BLaER1 treated with 17β-estradiol and CSF1 and Interleukin-3, amounts not matched to agents 10 nM and 100 nM (cell line): ENCODE results near the gene IL17REL.

ENCODE experiments used
- H3K27ac ChIP-seq, 11 experiments: shearing (Covaris generic); formaldehyde crosslinking; 2 replicates each; pipeline ENCODE4 v1.8.1; 2022
- H3K27me3 ChIP-seq, 11 experiments: shearing (Covaris generic); formaldehyde crosslinking; 2 replicates each; pipeline ENCODE4 v1.8.1; 2022
- H3K36me3 ChIP-seq, 11 experiments: shearing (Covaris generic); formaldehyde crosslinking; 2 replicates each; pipeline ENCODE4 v1.8.1; 2022
- H3K4me1 ChIP-seq, 10 experiments: shearing (Covaris generic); formaldehyde crosslinking; 2 replicates each; pipeline ENCODE4 v1.8.1; 2022
- H3K4me2 ChIP-seq, 11 experiments: shearing (Covaris generic); formaldehyde crosslinking; 2 replicates each; pipeline ENCODE4 v1.8.1; 2022
- H3K4me3 ChIP-seq, 10 experiments: shearing (Covaris generic); formaldehyde crosslinking; 2 replicates each; pipeline ENCODE4 v1.8.1; 2022
- H3K9ac ChIP-seq, 11 experiments: shearing (Covaris generic); formaldehyde crosslinking; 2 replicates each; pipeline ENCODE4 v1.8.1; 2022
- H3K9me3 ChIP-seq, 11 experiments: shearing (Covaris generic); formaldehyde crosslinking; replicated peaks in 1 of 11; 2 replicates each; pipeline ENCODE4 v1.8.1; 2022
- H4K20me1 ChIP-seq, 11 experiments: shearing (Covaris generic); formaldehyde crosslinking; 2 replicates each; pipeline ENCODE4 v1.8.1; 2022
- Cebpa-rat ChIP-seq, 11 experiments: shearing (Covaris generic); IDR thresholded peaks; 2 replicates each; pipeline ENCODE4 v1.8.1; 2022

IL17REL gene

DNA sequence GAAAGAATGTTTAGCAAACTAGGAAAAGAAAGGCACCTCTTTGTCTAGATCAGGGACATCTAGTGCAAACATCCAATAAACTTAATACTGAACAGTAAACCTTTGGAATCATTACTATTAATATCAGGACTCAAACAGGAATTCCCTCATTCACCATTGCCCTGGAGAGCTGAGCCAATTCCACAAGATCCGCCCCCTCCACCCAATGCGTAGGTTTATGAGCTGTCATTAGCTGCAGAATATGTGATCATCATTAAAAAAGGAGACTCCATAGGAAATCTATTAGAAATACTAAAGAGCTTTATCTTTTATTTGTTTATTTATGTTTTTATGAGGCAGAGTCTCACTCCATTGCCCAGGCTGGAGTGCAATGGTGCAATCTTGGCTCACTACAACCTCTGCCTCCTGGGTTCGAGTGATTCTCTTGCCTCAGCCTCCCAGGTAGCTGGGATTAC is 5.5 kb downstream of the IL17REL start:
- Histone ChIP-seq H3K4me3 (no peak overlapping the region), H4K20me1 (peaks cover 0 to 8% (median 0%) of the 10 kb centered on the region in 11 experiments; a peak in 5 of 22 replicates), H3K4me2 (no peak overlapping the region), H3K4me1 (peaks cover 0 to 6% (median 0%) of the 10 kb centered on the region in 10 experiments; a peak in 2 of 20 replicates), H3K27me3 (peaks cover 24 to 29% (median 25%) of the 10 kb centered on the region in 11 experiments), H3K27ac (no peak overlapping the region), H3K9me3 (no peaks in the 10 kb centered on the region), H3K9ac (no peak overlapping the region), H3K36me3 (no peaks in the 10 kb centered on the region)
- no peak for TF ChIP-seq Cebpa-rat (IDR thresholded peaks at IDR 0.05)

DNA sequence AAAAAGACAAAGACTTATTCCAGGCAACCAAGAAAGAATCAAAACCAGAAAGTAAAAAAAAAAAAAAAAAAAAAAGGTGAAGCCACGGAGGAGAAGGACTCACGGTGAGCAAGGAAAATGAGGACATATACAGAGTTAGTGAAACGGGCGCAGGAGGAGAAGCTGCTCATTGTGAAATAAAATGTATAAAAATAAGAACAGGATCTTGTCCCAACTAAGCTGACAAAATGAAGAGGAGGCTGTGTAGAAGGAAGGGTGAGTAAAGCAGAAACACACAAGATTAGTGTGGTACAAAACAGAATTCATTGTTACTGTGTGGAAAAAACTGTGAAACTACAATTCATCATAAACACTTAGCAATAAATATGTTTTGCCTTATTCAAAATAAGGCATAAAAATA is 7.6 kb downstream of the IL17REL start:
- H3K27me3 ChIP-seq = peaks cover 3 to 7% (median 4%) of the 10 kb centered on the region in 11 experiments
- no peak overlapping the region for H3K9ac ChIP-seq
- H3K27ac ChIP-seq = no peak overlapping the region
- H3K4me3 ChIP-seq = no peak overlapping the region
- no peaks in the 10 kb centered on the region for H3K9me3 ChIP-seq
- no peaks in the 10 kb centered on the region for H3K36me3 ChIP-seq
- peaks cover 0 to 10% (median 0%) of the 10 kb centered on the region in 10 experiments; a peak in 3 of 20 replicates for H3K4me1 ChIP-seq
- TF ChIP-seq Cebpa-rat (IDR thresholded peaks at IDR 0.05) = no peak
- H4K20me1 ChIP-seq = no peaks in the 10 kb centered on the region; a peak in 2 of 22 replicates
- H3K4me2 ChIP-seq = no peak overlapping the region

DNA sequence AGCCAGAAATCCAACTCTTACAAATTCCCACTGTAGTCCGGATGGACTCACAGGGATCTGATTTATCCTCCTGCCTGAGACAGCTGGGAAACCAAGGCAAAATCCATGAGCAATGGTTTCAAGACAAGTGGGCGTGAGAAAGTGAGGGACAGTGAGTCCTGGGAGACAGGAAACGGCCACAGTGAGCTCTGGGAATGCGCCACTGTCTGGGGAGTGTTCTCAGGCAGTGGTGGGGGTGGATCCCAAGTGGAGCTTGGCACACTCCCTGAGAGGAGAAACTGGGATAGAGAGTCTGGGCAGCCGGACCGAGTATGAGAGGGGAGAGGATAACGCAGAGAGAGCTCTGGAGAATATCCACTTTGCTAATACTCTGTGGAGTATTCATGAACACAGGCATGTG is 9.8 kb downstream of the IL17REL start:
- Histone ChIP-seq H3K4me2 (no peak overlapping the region), H4K20me1 (no peaks in the 10 kb centered on the region; a peak in 1 of 22 replicates), H3K36me3 (no peaks in the 10 kb centered on the region), H3K4me3 (no peak overlapping the region), H3K4me1 (peaks cover 0 to 6% (median 0%) of the 10 kb centered on the region in 10 experiments; a peak in 2 of 20 replicates), H3K9me3 (no peaks in the 10 kb centered on the region), H3K9ac (no peak overlapping the region), H3K27me3 (peaks cover 0 to 3% (median 0%) of the 10 kb centered on the region in 11 experiments; a peak in 1 of 22 replicates), H3K27ac (no peak overlapping the region)
- TF ChIP-seq Cebpa-rat (IDR thresholded peaks at IDR 0.05) = no peak

DNA sequence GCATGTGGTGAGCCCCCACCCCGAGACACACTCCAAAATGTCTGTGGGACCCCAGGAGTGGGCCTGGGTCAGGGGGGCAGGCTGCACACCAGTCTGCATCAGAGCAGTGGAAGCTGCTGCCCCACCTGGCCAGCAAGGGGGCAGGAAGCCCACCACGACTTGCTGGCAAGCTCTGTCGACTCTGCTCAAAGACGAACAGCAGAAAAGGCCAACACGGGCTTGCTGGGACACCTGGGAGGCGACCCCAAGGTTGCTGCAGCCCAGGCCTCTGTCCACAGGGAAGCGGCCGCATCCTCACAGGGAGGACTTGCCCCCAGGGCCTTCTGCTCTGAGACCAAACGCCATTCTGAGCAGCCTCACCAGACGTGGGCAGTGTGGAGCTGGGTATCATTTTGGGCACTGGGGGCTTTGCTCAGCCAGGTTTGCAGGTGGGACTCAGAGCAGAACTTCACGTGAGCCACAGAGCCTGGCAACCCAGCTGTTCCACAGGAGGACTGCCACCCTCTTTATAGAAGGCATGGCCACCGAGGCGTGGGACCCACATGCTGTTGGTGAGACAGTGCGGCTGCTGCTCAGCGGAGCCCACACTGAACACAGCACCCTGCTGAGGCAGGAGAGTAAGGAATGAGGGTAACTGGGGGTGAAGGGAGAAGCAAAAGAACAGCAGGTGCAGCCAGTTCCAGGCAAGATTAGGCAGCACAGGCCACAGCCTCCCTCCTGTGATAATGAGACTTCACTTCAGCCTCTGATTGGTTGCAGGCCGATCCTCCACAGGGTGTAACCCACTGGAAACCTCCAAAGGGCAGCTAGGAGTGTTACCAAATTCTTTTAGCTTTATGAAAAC is 11.0 kb downstream of the IL17REL start:
- no peak overlapping the region for H3K9ac ChIP-seq
- H3K36me3 ChIP-seq = no peaks in the 10 kb centered on the region
- H3K9me3 ChIP-seq = no peaks in the 10 kb centered on the region
- TF ChIP-seq Cebpa-rat (IDR thresholded peaks at IDR 0.05) = no peak
- H4K20me1 ChIP-seq = no peaks in the 10 kb centered on the region; a peak in 1 of 22 replicates
- peaks cover 0 to 3% (median 0%) of the 10 kb centered on the region in 11 experiments; a peak in 1 of 22 replicates for H3K27me3 ChIP-seq
- H3K27ac ChIP-seq = no peak overlapping the region
- peaks cover 0 to 6% (median 2%) of the 10 kb centered on the region in 10 experiments; a peak in 4 of 20 replicates for H3K4me1 ChIP-seq
- H3K4me3 ChIP-seq = no peak overlapping the region
- H3K4me2 ChIP-seq = no peak overlapping the region

DNA sequence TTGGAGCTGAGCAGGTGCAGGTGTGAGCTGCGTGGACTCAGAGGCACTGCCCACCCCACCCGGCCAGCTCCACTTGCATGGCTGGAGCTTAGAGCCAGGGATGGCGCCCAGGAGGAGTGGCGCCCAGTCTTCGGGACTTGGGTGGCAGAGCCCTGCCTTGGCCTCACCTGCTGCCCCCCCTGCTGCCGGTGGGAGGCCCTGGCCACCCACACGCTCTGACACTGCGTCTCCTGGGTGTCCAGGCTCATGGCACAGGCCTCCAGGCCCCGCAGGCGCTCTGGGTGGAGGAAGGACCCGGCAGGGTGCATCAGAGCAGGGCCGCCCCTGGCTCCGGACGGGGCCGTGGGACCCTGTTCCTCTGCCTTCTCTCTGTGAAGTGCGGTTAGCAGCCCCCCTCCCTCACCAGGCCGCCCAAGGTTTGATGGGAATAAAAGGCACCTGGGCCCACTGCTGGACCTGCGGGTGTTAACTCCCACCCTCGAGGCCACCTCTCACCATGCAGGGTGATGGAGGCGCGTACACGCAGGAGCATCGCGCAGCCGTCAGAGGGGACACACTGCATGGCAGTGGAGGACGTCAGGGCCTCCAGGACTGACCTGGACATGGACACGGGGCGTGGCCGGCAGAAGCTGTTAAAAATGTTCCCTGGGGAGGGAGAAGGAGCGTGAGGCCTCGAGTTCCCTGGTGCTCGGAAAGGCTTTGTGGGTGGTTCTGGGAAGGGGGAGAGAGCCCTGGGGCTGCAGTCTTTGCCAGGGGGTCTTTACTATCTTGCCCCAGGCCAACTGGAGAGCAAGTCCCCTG is 11.8 kb downstream of the IL17REL start:
- TF ChIP-seq Cebpa-rat (IDR thresholded peaks at IDR 0.05) = no peak
- Histone ChIP-seq H3K9me3 (no peaks in the 10 kb centered on the region), H3K27me3 (peaks cover 0 to 3% (median 0%) of the 10 kb centered on the region in 11 experiments; a peak in 1 of 22 replicates), H4K20me1 (no peaks in the 10 kb centered on the region; a peak in 1 of 22 replicates), H3K36me3 (no peaks in the 10 kb centered on the region), H3K4me2 (no peak overlapping the region), H3K4me3 (no peak overlapping the region), H3K9ac (no peak overlapping the region), H3K4me1 (peaks cover 0 to 6% (median 4%) of the 10 kb centered on the region in 10 experiments; a peak in 4 of 20 replicates), H3K27ac (no peak overlapping the region)

GRCh38 chr22:49999946-50000586 is 12.5 kb downstream of the IL17REL start:
- no peaks in the 10 kb centered on the region for H3K9me3 ChIP-seq
- no peak overlapping the region for H3K4me2 ChIP-seq
- no peak overlapping the region for H3K9ac ChIP-seq
- H3K27me3 ChIP-seq = peaks cover 0 to 3% (median 0%) of the 10 kb centered on the region in 11 experiments; a peak in 1 of 22 replicates
- no peak for TF ChIP-seq Cebpa-rat (IDR thresholded peaks at IDR 0.05)
- no peaks in the 10 kb centered on the region for H3K36me3 ChIP-seq
- no peak overlapping the region for H3K27ac ChIP-seq
- no peak overlapping the region for H3K4me3 ChIP-seq
- no peaks in the 10 kb centered on the region; a peak in 1 of 22 replicates for H4K20me1 ChIP-seq
- H3K4me1 ChIP-seq = peaks cover 0 to 6% (median 2%) of the 10 kb centered on the region in 10 experiments; a peak in 4 of 20 replicates

DNA sequence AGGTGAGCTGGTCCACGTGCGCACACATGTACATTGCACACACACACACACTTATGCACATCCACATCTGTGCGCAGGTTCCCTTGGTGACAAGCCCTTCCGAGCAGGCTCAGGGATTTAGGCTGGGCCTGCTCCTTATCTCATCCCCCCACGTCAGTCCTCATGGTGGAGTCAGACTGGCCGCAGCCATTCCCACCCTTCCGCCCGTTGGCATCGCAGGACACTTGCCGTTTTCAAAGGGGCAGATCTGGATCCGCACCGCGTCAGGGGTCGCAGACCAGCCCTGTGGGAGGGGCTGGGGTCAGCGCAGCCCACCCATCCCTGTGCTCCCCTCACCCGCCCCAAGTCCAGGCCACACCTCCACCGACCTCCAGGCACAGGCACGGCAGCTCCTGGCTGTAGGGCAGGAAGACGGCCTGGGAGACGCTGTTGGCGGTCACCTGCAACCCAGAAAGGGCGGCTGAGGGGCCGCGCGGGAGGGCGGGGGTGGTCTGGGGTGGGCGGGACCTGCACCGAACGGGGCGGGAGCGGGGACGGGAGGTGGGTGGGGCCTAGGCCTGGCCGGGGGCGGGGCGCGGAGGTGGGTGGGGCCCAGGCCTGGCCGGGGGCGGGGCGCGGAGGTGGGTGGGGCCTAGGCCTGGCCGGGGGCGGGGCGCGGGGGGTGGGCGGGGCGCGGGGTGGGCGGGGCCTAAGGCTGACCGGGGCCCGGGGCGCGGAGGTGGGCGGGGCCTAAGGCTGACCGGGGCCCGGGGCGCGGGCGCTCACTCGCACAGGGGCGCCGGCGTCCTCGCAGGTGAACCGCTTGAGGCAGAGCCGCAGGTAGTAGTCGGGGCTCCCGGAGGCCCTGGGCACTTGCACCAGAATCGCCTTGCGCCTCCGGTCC is 13.3 kb downstream of the IL17REL start:
- Histone ChIP-seq H3K27me3 (peaks cover 0 to 3% (median 0%) of the 10 kb centered on the region in 11 experiments; a peak in 1 of 22 replicates), H3K9ac (no peak overlapping the region), H3K27ac (no peak overlapping the region), H3K4me2 (no peak overlapping the region), H4K20me1 (no peaks in the 10 kb centered on the region; a peak in 1 of 22 replicates), H3K9me3 (no peaks in the 10 kb centered on the region), H3K36me3 (no peaks in the 10 kb centered on the region), H3K4me1 (peaks cover 0 to 6% (median 2%) of the 10 kb centered on the region in 10 experiments; a peak in 4 of 20 replicates), H3K4me3 (no peak overlapping the region)
- no peak for TF ChIP-seq Cebpa-rat (IDR thresholded peaks at IDR 0.05)

DNA sequence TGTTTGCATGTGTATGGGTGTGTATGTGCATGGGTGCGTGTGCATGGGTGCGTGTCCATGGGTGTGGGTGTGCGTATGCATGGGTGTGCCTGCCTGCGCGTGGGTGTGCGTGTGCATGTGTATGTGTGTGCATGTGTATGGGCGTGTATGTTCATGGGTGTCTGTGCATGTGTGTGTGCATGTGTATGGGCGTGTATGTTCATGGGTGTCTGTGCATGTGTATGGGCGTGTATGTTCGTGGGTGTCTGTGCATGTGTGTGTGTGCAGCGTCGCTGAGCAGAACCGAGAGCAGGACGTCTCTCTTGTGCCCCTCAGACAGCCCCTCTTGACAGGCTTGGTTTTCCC is 13.9 kb downstream of the IL17REL start:
- H3K4me2 ChIP-seq = no peak overlapping the region
- no peak for TF ChIP-seq Cebpa-rat (IDR thresholded peaks at IDR 0.05)
- H3K9ac ChIP-seq = no peak overlapping the region
- no peak overlapping the region for H3K4me3 ChIP-seq
- H3K4me1 ChIP-seq = peaks cover 0 to 6% (median 2%) of the 10 kb centered on the region in 10 experiments; a peak in 6 of 20 replicates
- H3K9me3 ChIP-seq = no peaks in the 10 kb centered on the region
- H4K20me1 ChIP-seq = no peaks in the 10 kb centered on the region; a peak in 1 of 22 replicates
- peaks cover 0 to 3% (median 0%) of the 10 kb centered on the region in 11 experiments; a peak in 1 of 22 replicates for H3K27me3 ChIP-seq
- no peaks in the 10 kb centered on the region for H3K36me3 ChIP-seq
- no peak overlapping the region for H3K27ac ChIP-seq
